Measurements from ENCODE around the gene SLC25A23. TPM values are rescaled to one million over a fixed set of nuclear protein-coding genes. Genes with fewer than 3 reads are reported as not detected.

The SLC25A23 gene
- total and polyA plus RNA-seq, 10 of the 15 experiments (the other 5 are each of a cell fraction or from before 2014, with no cell fraction given): 10.2 to 85.8 (median 50.0) TPM

DNA sequence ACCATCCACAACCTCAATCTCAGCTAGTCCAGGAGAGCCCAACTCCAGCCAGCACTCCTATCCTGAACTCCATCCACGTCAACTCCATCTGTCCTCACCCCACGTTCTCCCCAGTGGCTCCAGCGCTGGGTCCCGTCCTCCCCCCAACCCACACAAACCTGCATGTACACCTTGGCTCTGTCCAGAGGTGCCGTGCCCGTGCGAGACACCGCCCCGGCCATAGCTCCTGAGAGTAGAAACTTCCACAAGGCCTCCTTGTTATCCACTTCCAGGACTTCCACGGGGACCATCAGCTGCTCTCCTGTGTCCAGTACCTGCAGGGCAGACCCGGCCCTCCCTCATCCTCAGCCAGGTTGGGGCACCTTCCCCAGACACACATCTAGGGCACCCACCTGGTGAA lies 27.7 kb downstream of the SLC25A23 start:
- WGBS (ENCODE audit: insufficient coverage, insufficient replicate concordance, low lambda C conversion rate, missing lambda C conversion rate): 88% methylated on average over 11 of the region's 11 CpGs
- CTCF ChIA-PET: no interaction called here
- Histone ChIP-seq H3K79me2 (ENCODE audit: control insufficient read depth, insufficient read depth, low read length) (no peaks in the 10 kb centered on the region), H3K27ac (ENCODE audit: control insufficient read depth, insufficient read depth) (no peak overlapping the region), H4K20me1 (ENCODE audit: control insufficient read depth, insufficient read depth) (no peaks in the 10 kb centered on the region), H3K27me3 (replicated peaks in 1 of 2; ENCODE audit: control insufficient read depth in 2 of 2, insufficient read depth in 2 of 2, low read length in 1 of 2) (no peaks in the 10 kb centered on the region), H3K4me1 (ENCODE audit: control insufficient read depth, insufficient read depth, low read length) (no peaks in the 10 kb centered on the region), H3K4me2 (ENCODE audit: control insufficient read depth, insufficient read depth) (no peak overlapping the region), H3K9me3 (replicated peaks; ENCODE audit: control insufficient read depth, insufficient read depth, low read length) (no peaks in the 10 kb centered on the region), H3K36me3 (ENCODE audit: control insufficient read depth in 2 of 2, insufficient read depth in 2 of 2, low read length in 1 of 2) (no peaks in the 10 kb centered on the region), H3K9ac (ENCODE audit: control insufficient read depth, insufficient read depth, low read length) (no peak overlapping the region), H2AFZ (ENCODE audit: control insufficient read depth, low read depth, low read length) (no peak overlapping the region), H3K4me3 (no peak overlapping the region)
- TF ChIP-seq ZNF274 (IDR thresholded peaks at IDR 0.05; ENCODE audit: insufficient read depth, insufficient read length) (no peak), FOXM1 (IDR thresholded peaks at IDR 0.05; ENCODE audit: low read depth, low read length) (no peak)
- TF ChIP-seq, protein P1, sequence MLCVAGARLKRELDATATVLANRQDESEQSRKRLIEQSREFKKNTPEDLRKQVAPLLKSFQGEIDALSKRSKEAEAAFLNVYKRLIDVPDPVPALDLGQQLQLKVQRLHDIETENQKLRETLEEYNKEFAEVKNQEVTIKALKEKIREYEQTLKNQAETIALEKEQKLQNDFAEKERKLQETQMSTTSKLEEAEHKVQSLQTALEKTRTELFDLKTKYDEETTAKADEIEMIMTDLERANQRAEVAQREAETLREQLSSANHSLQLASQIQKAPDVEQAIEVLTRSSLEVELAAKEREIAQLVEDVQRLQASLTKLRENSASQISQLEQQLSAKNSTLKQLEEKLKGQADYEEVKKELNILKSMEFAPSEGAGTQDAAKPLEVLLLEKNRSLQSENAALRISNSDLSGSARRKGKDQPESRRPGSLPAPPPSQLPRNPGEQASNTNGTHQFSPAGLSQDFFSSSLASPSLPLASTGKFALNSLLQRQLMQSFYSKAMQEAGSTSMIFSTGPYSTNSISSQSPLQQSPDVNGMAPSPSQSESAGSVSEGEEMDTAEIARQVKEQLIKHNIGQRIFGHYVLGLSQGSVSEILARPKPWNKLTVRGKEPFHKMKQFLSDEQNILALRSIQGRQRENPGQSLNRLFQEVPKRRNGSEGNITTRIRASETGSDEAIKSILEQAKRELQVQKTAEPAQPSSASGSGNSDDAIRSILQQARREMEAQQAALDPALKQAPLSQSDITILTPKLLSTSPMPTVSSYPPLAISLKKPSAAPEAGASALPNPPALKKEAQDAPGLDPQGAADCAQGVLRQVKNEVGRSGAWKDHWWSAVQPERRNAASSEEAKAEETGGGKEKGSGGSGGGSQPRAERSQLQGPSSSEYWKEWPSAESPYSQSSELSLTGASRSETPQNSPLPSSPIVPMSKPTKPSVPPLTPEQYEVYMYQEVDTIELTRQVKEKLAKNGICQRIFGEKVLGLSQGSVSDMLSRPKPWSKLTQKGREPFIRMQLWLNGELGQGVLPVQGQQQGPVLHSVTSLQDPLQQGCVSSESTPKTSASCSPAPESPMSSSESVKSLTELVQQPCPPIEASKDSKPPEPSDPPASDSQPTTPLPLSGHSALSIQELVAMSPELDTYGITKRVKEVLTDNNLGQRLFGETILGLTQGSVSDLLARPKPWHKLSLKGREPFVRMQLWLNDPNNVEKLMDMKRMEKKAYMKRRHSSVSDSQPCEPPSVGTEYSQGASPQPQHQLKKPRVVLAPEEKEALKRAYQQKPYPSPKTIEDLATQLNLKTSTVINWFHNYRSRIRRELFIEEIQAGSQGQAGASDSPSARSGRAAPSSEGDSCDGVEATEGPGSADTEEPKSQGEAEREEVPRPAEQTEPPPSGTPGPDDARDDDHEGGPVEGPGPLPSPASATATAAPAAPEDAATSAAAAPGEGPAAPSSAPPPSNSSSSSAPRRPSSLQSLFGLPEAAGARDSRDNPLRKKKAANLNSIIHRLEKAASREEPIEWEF (IDR thresholded peaks at IDR 0.05; ENCODE audit: insufficient replicate concordance, low read depth, low read length): no peak
- SMC1A ChIA-PET (ENCODE audit: uncharacterized antibody, unreplicated experiment): interaction anchor here (0.6 kb wide), 1 partner anchor 41 kb away, joined by 3 read pairs; no protein-coding TSS in a partner anchor
- POLR2A ChIA-PET: no interaction called here
- ATAC-seq (no peak), FAIRE-seq (no peak), DNase-seq (ENCODE audit: low read depth, low spot score) (no peak)
- RAD21 ChIA-PET (ENCODE audit: unreplicated experiment): interaction anchor here (1.2 kb wide), 1 partner anchor 50 kb away, joined by 3 read pairs; the partner anchor contains the start of gene DENND1C
- intact Hi-C loops (cut with micrococcal nuclease; ENCODE audit: unreplicated experiment): no loop called here
- no TSS peak for BruUV-seq (replicated peaks)
- in situ Hi-C loops (cut with MboI): no loop called here
